ENCODE measurements around the gene FNIP1.

GRCh38 chr5:131747180-131748105, 49.4 kb downstream of the FNIP1 start:
- no peak for TF ChIP-seq CTCF (conservative IDR thresholded peaks at IDR 0.05; ENCODE audit: low read length)
- TF ChIP-seq EZH2phosphoT487 (IDR thresholded peaks at IDR 0.05; ENCODE audit: borderline replicate concordance): no peak

Data from Loucy (cell line).